ENCODE data around the gene ANKS1B.
"Not testable (repeated sequence)": the region's sequence is repeated elsewhere in the genome, so short reads cannot be mapped to it uniquely, and the experiment has no call there.

The ANKS1B gene

GRCh38 chr12:99054601-99055128 is 930.1 kb downstream of the ANKS1B start:
- no peak for DNase-seq (ENCODE audit: low read depth)

GRCh38 chr12:99053616-99054362 is 930.9 kb downstream of the ANKS1B start:
- no peak for DNase-seq (ENCODE audit: low read depth)

GRCh38 chr12:99049774-99050173 is 935.0 kb downstream of the ANKS1B start:
- DNase-seq (ENCODE audit: low read depth) = no peak

DNA sequence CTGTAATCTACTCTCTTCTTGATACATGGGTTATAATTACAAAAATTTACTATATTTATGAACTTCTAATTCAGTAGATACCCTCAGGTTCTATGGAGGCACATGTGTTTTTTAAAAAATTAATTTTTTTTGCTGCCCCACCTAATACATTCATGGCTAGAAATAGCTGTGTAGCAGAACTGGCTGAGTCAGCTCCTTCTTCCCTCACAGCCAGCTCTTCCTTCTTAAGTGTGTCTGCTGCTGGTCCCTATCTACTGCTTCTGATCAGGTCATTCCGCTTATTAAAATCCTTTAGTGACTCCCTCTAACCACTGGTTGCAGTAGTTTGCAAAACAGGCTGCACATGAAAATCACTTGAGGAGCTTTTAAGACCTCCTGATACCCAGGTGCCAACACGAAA is 939.6 kb downstream of the ANKS1B start:
- no peak for DNase-seq (ENCODE audit: low read depth)

DNA sequence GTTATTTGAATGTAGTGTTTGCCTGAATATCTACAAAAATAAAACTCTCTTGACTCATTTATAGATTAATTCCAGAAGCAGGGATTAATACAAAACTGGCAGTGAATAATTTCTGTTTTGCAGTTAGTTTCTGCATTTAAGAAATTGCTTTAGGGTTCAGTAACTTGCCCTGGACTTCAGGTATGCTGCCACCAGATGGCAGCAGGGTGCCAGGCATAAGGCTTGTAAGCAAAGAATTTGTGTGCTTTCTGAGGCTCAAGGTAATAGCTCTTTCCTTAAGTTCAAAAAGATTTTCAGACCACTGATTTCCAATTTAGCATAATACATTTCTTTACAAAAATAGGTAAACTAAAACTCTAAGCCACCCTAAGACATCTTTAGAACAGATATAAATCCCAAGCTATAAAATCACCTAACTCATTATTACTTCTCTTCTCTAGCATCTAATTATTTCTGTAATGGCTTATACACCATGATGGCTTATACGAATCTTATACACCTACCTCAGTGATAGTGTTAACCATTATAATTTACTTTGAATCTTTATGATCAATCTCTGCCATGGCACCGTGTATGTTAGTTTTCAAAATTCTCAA is 941.3 kb downstream of the ANKS1B start:
- DNase-seq (ENCODE audit: low read depth) = peak; percentile 47

GRCh38 chr12:99042226-99042625 is 942.5 kb downstream of the ANKS1B start:
- DNase-seq (ENCODE audit: low read depth) = no peak

DNA sequence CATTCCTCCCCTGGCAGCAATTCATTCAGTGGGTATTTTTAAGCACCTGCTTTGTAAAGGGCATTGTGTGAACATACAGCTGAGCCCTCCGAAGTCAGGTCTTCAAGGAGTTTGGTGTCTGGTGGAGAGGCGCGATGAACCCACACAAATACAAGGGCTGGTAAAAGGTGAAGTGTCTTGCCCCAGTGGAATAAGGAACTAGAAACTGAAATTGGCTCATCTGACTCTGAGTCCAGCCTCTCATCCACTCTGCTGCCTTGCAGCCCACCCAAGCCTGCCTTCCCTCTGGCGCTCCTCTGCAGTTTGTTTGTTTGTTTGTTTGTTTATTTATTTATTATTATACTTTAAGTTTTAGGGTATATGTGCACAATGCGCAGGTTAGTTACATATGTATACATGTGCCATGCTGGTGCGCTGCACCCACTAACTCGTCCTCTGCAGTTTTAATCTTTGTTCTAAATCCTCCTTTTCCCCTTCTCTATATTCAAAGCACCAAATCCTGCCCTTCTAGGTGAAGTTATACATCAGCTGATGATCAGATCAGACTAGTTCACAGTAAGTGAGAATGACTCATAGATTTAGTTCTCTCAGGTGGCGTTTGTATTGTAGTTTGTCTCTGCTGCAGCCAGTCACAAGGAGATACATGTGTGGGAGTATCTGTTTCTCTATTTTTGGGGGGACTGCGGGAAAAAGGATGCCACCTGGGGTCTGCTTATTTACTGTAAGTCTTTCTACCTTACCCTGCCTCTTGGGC is 945.2 kb downstream of the ANKS1B start:
- DNase-seq (ENCODE audit: low read depth) = no peak

- DNase-seq (ENCODE audit: low read depth) = no peak
These were observed 948.2 kb downstream of the ANKS1B start for GRCh38 chr12:99036566-99036965.

DNA sequence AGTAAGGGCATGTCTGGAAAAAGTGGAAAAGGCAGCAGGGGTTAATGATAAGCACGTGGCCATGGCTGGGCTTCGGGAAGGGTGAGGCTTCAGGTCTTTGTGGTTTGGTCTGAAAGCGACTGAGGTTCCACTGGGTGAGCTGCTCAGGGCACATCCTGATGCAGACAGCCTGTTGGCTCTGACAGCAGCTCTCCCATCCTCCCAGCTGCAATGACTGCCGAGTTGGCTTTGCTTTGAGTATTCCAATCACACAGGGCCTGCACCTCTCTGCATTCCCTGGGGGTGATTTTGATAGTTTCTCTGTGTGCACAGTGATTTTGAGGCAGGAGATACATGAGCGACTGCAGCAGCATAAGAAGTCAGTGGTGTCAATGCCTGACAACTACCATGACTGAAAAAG is 948.9 kb downstream of the ANKS1B start:
- no peak for DNase-seq (ENCODE audit: low read depth)

DNA sequence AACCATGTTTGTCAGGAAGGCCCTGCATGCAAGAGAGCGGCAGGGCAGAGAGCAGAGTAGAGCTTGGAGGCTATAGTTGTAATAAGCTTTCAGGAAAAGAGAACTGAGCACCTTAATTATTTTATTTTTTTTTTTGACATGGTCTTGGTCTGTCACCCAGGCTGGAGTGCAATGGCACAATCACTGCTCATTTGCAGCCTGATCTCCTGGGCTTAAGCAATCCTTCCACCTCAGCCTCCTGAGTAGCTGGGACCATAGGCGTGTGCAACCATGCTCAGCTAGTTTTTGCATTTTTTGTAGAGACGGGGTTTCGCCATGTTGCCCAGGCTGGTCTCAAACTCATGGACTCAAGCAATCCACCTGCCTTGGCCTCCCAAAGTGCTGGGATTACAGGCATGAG is 950.5 kb downstream of the ANKS1B start:
- not testable (repeated sequence) for DNase-seq (ENCODE audit: low read depth)

GRCh38 chr12:99029511-99030271 is 955.0 kb downstream of the ANKS1B start:
- no peak for DNase-seq (ENCODE audit: low read depth)

DNA sequence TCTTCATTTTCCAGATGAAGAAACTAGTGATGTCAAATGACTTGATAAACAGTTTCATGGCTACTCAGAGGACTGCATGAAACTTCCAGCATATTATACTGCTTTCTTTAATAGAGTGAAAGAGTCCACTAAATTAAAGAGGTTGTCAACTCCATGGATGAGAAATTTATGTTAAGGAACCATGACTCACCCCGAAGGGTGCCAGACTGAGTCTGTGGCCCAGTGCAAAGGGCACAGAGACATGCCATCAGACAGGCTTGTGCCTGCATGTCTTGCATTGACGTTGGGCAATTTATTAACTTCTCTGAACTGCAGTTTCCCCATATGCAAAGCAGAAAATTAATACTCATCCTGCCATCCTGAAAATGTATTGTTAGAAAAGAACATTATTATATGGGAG is 957.3 kb downstream of the ANKS1B start:
- DNase-seq (ENCODE audit: low read depth) = no peak

GRCh38 chr12:99027055-99027393 is 957.7 kb downstream of the ANKS1B start:
- DNase-seq (ENCODE audit: low read depth) = no peak

DNA sequence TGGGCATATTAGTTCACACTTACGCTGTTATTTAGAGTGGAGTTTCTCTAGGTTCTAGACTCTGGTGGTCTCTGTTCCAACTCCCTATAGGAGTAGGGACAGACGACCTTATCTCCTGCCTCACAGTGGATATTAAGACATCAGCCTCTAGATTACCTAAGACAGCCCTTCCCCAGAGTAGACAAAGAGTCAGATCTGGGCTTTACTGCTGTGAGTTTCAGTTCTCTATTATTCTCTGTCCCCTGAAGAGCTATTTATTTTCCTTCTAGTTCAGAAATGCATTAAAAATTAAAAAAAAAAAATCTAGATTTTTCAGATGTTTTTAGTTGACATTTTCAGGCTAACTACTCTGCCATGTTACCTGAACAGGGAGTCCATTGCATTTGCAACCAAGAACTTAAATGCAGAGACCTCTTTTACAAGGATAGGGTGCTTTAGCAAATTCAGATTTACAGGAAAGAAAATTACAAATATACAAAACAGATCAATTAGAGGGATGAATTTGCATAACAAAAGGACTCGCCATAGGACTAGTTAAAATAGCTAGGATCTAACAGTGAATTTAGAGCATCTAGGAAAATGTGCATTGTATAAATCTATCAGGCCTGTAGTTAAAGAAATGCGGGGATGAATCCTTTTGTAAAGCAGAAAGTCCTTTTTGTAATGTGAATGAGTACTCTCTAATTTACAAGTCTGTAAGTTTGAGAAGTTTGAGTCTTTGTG is 958.2 kb downstream of the ANKS1B start:
- DNase-seq (ENCODE audit: low read depth) = no peak

GRCh38 chr12:99024870-99025269 is 959.9 kb downstream of the ANKS1B start:
- DNase-seq (ENCODE audit: low read depth) = no peak

- DNase-seq (ENCODE audit: low read depth) = no peak
These were observed 960.5 kb downstream of the ANKS1B start for GRCh38 chr12:99024191-99024590.

GRCh38 chr12:99020871-99021270 is 963.9 kb downstream of the ANKS1B start:
- no peak for DNase-seq (ENCODE audit: low read depth)

DNA sequence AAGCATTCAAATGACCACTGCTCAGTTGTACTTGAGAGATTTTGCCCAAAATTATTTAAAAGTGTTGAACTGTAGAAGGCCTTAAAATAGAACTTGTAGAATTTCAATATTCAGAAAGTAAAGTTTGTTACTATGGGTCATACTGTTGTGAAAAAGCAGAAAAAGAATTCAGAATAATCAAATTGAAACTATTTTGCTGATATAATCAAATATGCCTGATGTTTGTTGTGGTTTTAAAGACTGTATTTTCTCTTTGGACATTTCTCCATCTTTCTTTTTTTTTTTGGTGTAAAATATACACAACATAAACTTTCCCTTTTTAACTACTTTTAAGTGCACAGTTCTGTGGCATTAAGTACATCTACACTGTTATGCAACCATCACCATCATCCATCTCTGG is 964.9 kb downstream of the ANKS1B start:
- DNase-seq (ENCODE audit: low read depth) = no peak

- DNase-seq (ENCODE audit: low read depth) = no peak
These were observed 966.8 kb downstream of the ANKS1B start for GRCh38 chr12:99017971-99018370.

DNA sequence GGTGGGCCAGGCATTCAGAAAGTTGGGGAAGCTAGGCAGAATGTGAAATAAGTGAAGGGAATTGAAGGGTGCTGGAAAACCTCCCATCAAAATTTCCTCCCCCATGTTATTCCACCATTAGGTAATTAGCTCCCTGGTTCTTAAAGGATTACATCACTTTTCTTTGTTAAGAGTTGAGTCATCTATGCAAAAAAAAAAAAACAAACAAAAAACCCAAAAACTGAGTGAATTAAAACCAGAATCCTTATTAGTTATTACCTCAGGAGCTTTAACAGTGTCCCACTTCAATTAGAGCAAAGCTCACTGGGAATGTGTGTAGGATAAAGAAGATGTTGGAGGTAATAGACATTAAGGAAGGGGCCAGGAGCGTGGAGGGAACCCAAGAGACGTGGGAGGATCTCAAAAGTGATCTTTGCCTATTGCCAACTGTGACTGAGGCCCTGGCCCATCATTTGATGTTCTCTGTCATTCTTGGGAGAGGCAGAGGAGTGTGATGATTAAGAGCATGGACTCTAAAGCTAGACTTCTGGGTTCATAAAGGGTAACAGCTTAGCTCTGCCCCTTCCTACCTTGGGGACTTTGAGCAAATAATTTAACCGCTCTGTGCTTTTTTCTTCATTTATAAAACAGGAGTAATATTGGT is 975.0 kb downstream of the ANKS1B start:
- DNase-seq (ENCODE audit: low read depth) = no peak

- DNase-seq (ENCODE audit: low read depth) = no peak
These were observed 979.1 kb downstream of the ANKS1B start for GRCh38 chr12:99005601-99006000.
